T-helper 1 cell treated with Interleukin-12 subunit alpha and Interleukin-12 subunit beta and Interleukin-4 antibody, amounts not matched to agents 30 μg/mL and 1 μg/mL, for 36 hours (primary cell): ENCODE measurements around the gene STEAP1B.

ENCODE experiments used
- H3K27ac Mint-ChIP-seq: one replicate; pipeline ENCODE4 v1.8.0; 2021; ENCODE audit warnings: mild to moderate bottlenecking, mixed read lengths
- H3K27me3 Mint-ChIP-seq: one replicate; pipeline ENCODE4 v1.8.0; 2021; ENCODE audit warnings: low read depth, mixed read lengths
- H3K36me3 Mint-ChIP-seq: one replicate; pipeline ENCODE4 v1.8.0; 2021; ENCODE audit warnings: low read depth, mixed read lengths
- H3K4me1 Mint-ChIP-seq: one replicate; pipeline ENCODE4 v1.8.0; 2021; ENCODE audit warnings: low read depth, mixed read lengths
- H3K4me3 Mint-ChIP-seq: one replicate; pipeline ENCODE4 v1.8.0; 2021; ENCODE audit warnings: mild to moderate bottlenecking, moderate library complexity, mixed read lengths
- H3K9me3 Mint-ChIP-seq: one replicate; pipeline ENCODE4 v1.8.0; 2021; ENCODE audit warnings: mixed read lengths

The STEAP1B gene

GRCh38 chr7:22482503-22482902, 17.5 kb downstream of the STEAP1B start:
- Mint-ChIP-seq H3K4me1 (peaks cover 8% of the 10 kb centered on the region), H3K9me3 (no peaks in the 10 kb centered on the region), H3K36me3 (no peaks in the 10 kb centered on the region), H3K4me3 (no peak overlapping the region), H3K27me3 (peaks cover 4% of the 10 kb centered on the region), H3K27ac (no peak overlapping the region)

GRCh38 chr7:22481726-22482125, 18.3 kb downstream of the STEAP1B start:
- Mint-ChIP-seq H3K4me1 (peaks cover 8% of the 10 kb centered on the region), H3K27me3 (peaks cover 4% of the 10 kb centered on the region), H3K4me3 (no peak overlapping the region), H3K36me3 (no peaks in the 10 kb centered on the region), H3K27ac (no peak overlapping the region), H3K9me3 (no peaks in the 10 kb centered on the region)

- H3K4me1 Mint-ChIP-seq, result peaks cover 8% of the 10 kb centered on the region
These were observed 19.4 kb downstream of the STEAP1B start for GRCh38 chr7:22480523-22481075.

GRCh38 chr7:22477876-22478450, 22.0 kb downstream of the STEAP1B start:
- Mint-ChIP-seq H3K4me1 (peaks cover 8% of the 10 kb centered on the region), H3K9me3 (no peaks in the 10 kb centered on the region), H3K36me3 (no peaks in the 10 kb centered on the region), H3K27ac (no peak overlapping the region), H3K27me3 (peaks cover 4% of the 10 kb centered on the region), H3K4me3 (no peak overlapping the region)

More at GRCh38 chr7:22480523-22481075, 19.4 kb downstream of the STEAP1B start:
- Mint-ChIP-seq H3K9me3 (no peaks in the 10 kb centered on the region), H3K27ac (no peak overlapping the region), H3K4me3 (no peak overlapping the region), H3K27me3 (peaks cover 4% of the 10 kb centered on the region), H3K36me3 (no peaks in the 10 kb centered on the region)

DNA sequence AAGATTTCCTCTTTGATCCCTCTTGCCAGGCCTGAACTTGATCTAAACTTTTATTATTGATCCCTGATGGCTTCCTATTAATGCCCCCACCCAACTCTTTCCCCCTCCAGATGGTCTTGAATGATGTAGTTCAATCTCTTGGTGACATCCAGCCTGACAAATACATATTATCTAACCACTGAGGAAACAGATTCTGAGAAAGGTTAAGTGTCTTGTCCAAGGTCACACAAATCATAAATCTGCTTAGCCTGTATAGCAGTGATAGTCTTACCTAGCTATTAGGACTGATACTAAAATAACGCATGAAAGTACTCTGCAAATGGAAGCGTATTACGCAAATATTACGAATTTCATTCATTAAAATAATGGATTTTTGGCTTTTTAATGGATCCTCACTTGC, 22.7 kb downstream of the STEAP1B start:
- Mint-ChIP-seq H3K4me1 (peaks cover 8% of the 10 kb centered on the region), H3K36me3 (no peaks in the 10 kb centered on the region), H3K27me3 (peaks cover 4% of the 10 kb centered on the region), H3K27ac (no peak overlapping the region), H3K4me3 (no peak overlapping the region), H3K9me3 (no peaks in the 10 kb centered on the region)

DNA sequence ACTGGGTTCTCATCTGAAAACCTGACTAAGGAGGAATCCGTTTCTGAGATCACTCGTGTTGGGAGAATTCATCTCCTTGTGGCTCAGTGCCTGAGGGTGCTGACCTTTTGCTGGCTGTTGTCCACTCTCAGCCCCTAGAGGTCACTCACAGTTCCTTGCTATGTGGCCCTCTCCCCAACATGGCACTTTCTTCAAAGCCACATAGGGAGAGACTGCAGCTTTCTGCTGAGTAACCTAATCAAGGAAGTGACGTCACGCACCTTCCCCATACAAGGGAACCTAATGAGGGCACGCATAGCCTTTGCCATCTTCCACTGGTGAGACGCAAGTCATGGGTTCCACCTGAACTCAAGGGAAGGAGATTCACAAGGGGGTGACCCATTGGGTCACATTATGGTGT, 23.2 kb downstream of the STEAP1B start:
- H3K4me1 Mint-ChIP-seq, result peaks cover 6% of the 10 kb centered on the region
- H3K27me3 Mint-ChIP-seq, result peaks cover 4% of the 10 kb centered on the region

DNA sequence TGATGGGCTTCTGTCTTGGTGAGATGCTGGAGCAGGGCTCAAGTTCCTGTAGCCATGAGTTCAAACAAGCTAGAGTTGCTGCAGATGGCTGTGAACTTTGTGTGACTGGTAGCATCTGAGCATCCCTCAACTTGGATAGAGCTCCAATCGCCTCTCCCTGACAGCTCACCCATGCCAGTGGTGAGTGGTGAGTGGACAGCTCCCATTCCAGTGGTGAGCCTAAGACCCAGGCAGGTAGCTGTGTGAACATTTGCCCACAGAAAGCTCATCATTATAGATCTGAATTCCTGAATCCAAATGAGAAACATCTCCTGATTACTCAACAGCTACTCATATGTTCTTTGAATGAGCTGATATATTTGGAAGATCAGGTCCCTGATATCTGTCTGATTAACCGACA, 25.3 kb downstream of the STEAP1B start:
- no peaks in the 10 kb centered on the region for H3K9me3 Mint-ChIP-seq
- no peaks in the 10 kb centered on the region for H3K4me1 Mint-ChIP-seq
- no peaks in the 10 kb centered on the region for H3K36me3 Mint-ChIP-seq
- no peak overlapping the region for H3K4me3 Mint-ChIP-seq
- H3K27ac Mint-ChIP-seq, result no peak overlapping the region
- H3K27me3 Mint-ChIP-seq, result no peaks in the 10 kb centered on the region

More for the DNA sequence above, 23.2 kb downstream of the STEAP1B start:
- Mint-ChIP-seq H3K27ac (no peak overlapping the region), H3K4me3 (no peak overlapping the region), H3K36me3 (no peaks in the 10 kb centered on the region), H3K9me3 (no peaks in the 10 kb centered on the region)

DNA sequence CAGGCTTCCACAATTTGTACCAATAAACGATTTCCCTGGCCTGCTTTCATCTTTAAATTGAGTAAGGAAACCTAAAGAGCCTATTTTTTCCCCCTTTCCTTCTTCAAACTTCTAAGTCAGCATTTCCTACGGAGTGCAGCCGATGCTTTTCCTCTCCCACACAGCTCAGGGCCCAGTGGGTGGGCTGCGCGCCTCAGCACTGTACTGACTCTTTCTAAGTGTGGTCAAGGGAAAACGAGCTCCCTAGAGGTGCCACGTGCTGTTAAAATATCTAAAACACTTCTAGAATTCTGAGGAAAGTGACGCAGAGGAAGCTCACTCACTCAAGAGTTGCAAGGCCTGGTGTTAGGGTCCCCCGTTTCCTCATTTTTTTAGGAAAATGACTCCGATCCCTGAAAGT, 29.0 kb downstream of the STEAP1B start:
- Mint-ChIP-seq H3K4me3 (no peak overlapping the region), H3K4me1 (no peaks in the 10 kb centered on the region), H3K27me3 (peaks cover 7% of the 10 kb centered on the region), H3K27ac (no peak overlapping the region), H3K36me3 (no peaks in the 10 kb centered on the region), H3K9me3 (no peaks in the 10 kb centered on the region)

DNA sequence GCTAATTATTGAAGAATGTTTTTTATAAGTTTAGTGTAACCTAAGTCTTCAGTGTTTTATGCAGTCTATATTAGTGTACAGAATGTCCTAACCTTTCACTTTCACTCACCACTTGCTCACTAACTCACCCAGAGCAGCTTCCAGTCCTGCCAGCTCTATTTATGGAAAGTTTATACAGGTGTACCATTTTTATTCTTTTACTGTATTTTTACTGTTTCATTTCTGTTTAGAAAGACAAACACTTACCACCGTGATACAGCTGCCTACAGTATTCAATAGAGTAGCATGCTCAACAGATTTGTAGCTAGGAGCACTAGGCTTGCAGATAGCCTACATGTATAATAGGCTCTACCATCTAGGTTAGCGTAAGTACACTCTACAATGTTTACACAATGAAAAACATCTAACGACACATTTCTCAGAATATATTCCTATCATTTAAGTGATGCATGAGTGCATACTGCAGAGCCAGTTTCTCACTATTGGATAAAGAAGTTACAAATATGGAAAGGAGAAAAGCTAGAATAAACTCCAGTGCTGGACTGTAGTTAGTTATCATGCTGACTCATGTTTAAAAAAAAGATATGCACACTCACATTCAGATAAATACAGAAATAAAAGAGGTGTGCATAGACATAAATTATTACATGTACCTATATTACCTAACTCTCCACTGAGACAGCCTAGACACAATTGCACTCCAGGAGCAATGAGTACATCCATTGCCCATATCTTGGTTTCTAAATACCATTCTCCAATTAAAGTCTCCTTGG, 30.4 kb downstream of the STEAP1B start:
- Mint-ChIP-seq H3K36me3 (no peaks in the 10 kb centered on the region), H3K4me3 (no peak overlapping the region), H3K9me3 (no peaks in the 10 kb centered on the region), H3K27ac (no peak overlapping the region), H3K27me3 (peaks cover 7% of the 10 kb centered on the region), H3K4me1 (no peaks in the 10 kb centered on the region)

GRCh38 chr7:22468609-22469008, 31.4 kb downstream of the STEAP1B start:
- Mint-ChIP-seq H3K36me3 (no peaks in the 10 kb centered on the region), H3K4me1 (no peaks in the 10 kb centered on the region), H3K9me3 (no peaks in the 10 kb centered on the region), H3K27me3 (peaks cover 7% of the 10 kb centered on the region), H3K27ac (no peak overlapping the region), H3K4me3 (no peak overlapping the region)

DNA sequence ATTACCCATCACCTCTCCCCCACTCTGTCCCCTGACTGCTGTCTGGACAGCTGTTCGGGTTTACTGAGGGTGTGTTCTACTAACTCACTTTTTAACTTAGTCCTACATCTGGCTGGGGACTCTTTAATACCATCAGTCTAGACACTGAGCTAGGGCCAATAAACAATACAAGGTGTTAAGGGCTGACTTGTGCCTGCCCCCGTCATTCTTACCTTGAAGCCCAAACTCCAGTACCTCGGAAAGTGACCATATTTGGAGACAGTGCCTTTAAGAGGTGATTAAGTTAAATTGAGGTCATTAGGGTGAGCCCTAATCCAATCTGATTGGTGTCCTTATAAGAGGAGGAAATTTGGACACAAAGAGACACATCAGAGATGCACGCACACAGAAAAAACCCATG, 35.7 kb downstream of the STEAP1B start:
- no peak overlapping the region for H3K4me3 Mint-ChIP-seq
- H3K27ac Mint-ChIP-seq, result no peak overlapping the region
- peaks cover 11% of the 10 kb centered on the region for H3K27me3 Mint-ChIP-seq
- H3K9me3 Mint-ChIP-seq, result no peaks in the 10 kb centered on the region
- H3K36me3 Mint-ChIP-seq, result no peaks in the 10 kb centered on the region
- H3K4me1 Mint-ChIP-seq, result no peaks in the 10 kb centered on the region

DNA sequence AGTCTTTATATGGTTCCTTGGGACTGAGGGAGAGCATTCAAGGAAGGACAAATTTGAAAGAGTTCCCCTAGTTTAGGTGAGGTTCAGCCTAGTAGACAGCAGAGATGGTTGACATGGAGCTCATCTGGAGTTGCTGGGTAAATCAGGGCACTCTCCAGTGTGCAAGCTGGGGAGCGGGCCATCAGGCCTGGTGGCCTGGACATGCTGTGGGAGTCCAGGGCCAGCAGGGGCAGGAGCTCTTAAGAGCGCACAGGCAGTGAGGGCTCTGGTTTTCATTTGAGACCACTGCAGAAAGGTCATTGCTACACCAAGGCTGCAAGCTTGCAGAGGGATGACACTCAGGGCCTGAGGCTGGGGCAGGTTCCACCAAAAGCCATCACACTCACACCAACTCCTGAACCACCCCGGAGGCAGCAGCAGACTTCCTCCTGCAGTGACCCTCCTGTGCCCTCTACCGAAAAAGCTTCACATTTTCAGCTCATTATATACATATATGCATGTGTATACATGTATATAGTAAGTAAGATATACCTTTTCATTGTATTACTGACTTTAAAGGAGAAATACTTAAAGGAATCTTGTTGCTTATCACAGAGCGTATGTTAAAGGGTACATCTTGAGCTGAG, 39.5 kb downstream of the STEAP1B start:
- Mint-ChIP-seq H3K4me3 (no peak overlapping the region), H3K27ac (no peak overlapping the region), H3K36me3 (no peaks in the 10 kb centered on the region), H3K9me3 (no peaks in the 10 kb centered on the region), H3K4me1 (no peaks in the 10 kb centered on the region), H3K27me3 (peaks cover 20% of the 10 kb centered on the region)

- H3K27me3 Mint-ChIP-seq, result peaks cover 38% of the 10 kb centered on the region
- H3K27ac Mint-ChIP-seq, result no peak overlapping the region
- H3K9me3 Mint-ChIP-seq, result no peaks in the 10 kb centered on the region
- H3K36me3 Mint-ChIP-seq, result no peaks in the 10 kb centered on the region
- no peak overlapping the region for H3K4me3 Mint-ChIP-seq
- H3K4me1 Mint-ChIP-seq, result peaks cover 4% of the 10 kb centered on the region
These were observed 42.5 kb downstream of the STEAP1B start for GRCh38 chr7:22457471-22457870.

- Mint-ChIP-seq H3K27me3 (peaks cover 62% of the 10 kb centered on the region), H3K4me3 (no peak overlapping the region), H3K9me3 (no peaks in the 10 kb centered on the region)
These were observed 45.5 kb downstream of the STEAP1B start for GRCh38 chr7:22454446-22454845.

More at GRCh38 chr7:22454446-22454845, 45.5 kb downstream of the STEAP1B start:
- Mint-ChIP-seq H3K27ac (no peak overlapping the region), H3K36me3 (no peaks in the 10 kb centered on the region), H3K4me1 (peaks cover 6% of the 10 kb centered on the region)
